CMK (cell line): ENCODE results near the gene HEMGN.
A peak's percentile ranks its signal among the peaks of the same experiment; 100 is the strongest.
"Not testable (repeated sequence)": the region's sequence is repeated elsewhere in the genome, so short reads cannot be mapped to it uniquely, and the experiment has no call there.

ENCODE experiments used
- DNase-seq: peaks from one replicate; pipeline ENCODE4 v3.0.0-alpha.2; 2010; ENCODE audit warnings: low read depth

The HEMGN gene

DNA sequence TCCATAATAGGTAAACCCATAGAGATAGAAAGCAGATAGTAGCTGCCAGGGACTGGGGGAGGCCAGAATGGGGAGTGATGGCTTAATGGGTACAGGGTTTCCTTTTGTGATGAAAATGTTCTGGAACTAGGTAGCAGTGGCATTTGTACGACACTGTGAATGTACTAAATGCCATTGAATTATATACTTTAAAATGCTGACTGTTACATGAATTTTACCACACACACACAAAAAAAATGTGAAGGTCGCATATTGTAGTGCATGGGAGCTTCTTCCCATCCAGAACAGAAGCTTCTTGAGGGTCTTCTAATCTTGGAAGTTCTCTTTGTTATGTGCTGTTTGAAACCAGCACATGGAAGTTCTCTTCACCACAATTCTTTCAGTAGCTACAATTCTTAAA lies 25.3 kb upstream of the HEMGN start:
- no peak for DNase-seq

DNA sequence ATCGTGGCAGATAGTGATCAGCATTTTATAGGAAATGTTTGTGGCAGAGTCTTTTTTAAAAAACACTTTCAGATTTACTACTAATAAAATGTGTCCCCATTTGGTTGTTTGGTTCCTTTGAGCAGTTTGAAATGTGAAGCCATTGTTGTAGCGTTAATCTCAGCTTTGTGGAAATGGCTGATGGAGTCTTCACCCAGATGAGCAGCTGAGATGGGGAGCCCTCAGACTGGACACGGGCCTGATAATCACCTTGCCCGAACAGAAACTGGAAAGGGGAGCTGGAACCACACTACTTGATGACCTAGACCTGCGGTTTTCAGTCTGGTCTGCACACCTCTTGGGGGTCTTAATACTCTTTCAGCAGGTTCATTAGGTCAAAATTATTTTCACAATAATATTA lies 24.6 kb upstream of the HEMGN start:
- DNase-seq, result no peak

DNA sequence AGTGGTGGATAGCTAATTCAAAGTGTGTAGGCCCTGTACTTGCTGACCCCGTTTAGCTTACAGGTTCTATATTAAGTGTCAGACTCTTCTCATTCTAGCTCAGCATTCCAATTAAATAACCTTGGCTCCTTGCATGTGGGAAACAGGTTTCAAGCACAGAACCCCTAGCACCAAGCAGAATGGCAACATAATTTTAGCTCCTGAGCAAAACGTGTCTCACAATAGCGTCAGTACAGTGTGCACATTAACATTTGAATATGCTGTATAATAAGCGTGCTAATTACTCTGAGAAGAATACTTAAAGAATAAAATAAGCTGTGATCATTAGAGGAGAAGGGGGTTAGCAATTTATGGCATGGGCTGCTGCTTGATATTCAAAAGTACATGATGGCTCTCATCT lies 24.2 kb upstream of the HEMGN start:
- no peak for DNase-seq

- no peak for DNase-seq
Observed at GRCh38 chr9:97961361-97961760, 23.4 kb upstream of the HEMGN start.

GRCh38 chr9:97960678-97961328 lies 22.8 kb upstream of the HEMGN start:
- not testable (repeated sequence) for DNase-seq

- DNase-seq, result no peak
Observed at GRCh38 chr9:97959585-97959984, 21.6 kb upstream of the HEMGN start.

DNA sequence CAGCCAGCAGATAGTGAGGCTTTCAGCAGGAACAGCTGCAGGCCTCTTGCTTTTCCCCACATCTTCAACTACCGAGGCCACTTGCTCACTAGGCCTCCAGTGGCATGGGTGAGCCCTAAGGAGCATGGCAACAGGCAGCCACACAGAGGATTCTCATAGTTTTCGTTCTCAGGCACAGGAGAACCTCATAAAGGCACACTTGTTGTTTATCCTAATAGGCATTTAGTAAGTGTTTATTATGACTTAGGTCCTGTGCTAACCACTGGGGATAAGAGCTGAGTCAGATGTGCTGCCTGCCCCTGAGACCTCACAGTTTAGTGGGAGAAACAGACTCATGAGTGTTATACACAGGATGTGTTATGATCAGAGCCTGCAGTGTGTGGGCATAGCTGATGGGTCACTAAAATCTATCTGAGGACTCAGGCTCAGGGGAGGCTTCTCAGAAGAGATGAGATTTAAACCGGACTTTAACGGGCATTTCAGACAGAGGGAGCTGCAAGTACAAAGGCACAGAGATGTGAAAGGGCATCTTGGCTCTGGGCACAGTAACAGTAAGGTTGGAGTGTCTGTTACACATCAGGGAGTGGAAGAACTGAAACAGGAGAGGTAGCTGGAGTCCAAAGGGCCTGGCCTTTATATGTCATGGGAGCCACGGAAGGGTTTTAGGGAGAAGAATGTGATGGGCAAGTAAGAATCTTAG lies 21.0 kb upstream of the HEMGN start:
- no peak for DNase-seq

DNA sequence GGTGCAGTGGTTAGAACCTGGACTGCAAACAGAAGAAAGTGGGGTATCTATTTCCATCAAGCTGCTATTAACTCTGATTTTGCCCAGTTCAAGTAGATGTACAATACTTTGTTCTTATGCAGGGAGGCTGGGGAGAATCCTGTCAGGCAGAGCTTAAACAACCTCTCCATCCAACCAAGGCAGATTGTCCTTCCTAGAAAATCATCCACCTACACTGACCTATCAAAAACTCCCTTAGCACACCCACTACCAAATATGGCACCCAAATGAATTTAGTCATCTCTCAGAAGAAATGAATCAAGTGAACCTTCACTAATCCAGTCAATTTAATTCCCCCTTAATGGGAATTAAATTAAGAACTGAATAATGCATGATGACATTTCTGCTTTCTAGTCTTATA lies 18.4 kb upstream of the HEMGN start:
- no peak for DNase-seq

DNA sequence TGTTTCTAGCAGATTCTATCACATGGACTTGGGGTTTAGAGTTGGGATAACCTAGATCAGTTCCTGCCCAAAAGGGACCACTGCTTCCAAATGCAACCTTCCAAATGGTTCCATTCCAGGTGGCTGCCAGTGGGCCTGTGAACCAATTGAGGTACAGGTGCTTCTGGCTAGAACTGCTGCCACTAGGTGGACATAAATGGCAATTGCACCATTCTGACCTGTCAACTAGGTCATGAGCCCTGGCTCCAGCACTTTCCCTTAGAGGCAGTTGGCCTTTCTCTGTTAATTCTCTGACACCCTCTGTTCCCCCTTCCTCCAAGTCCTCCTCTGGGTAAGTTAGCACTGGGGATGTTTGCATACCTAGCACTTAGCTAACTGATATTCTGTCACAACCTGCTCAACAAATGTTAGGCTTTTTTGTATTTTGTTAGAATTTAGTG lies 16.6 kb upstream of the HEMGN start:
- DNase-seq, result no peak

DNA sequence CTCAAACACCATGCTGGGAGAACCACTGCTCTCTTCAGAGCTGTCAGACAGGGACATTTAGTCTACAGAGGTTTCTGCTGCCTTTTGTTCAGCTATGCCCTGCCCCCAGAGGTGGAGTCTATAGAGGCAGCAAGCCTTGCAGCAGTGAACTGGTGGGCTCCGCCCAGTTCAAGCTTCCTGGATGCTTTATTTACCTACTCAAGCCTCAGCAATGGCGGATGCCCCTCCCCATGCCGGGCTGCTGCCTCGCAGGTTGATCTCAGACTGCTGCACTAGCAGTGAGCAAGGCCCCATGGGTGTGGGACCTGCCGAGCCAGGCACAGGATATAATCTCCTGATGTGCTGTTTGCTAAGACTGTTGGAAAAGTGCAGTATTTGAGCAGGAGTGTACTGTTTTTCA lies 12.9 kb upstream of the HEMGN start:
- DNase-seq, result not testable (repeated sequence)

GRCh38 chr9:97947094-97947493 lies 9.1 kb upstream of the HEMGN start:
- DNase-seq, result not testable (repeated sequence)

- DNase-seq, result not testable (repeated sequence)
Observed at GRCh38 chr9:97945470-97945869, 7.5 kb upstream of the HEMGN start.

DNA sequence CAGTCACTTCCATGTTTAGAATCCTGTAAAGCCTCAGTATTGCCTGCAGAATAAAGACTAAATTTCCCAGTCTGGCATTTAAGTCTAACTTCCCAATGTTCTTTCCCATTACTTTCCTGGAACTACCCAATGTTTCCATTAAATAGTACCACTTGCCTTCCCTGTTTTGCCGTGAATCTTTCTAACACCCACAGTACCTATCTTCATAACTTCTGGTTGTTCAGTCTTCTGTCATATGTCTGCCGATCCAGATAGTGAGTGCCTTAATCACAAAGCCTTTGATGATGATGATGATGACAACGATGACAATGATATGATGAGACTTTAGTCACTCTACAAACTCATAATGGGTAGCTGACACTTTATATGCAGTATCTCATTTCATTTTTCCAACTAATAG lies 6.6 kb upstream of the HEMGN start:
- no peak for DNase-seq

GRCh38 chr9:97943308-97943855 lies 5.4 kb upstream of the HEMGN start:
- peak; percentile 54 for DNase-seq

- no peak for DNase-seq
Observed at GRCh38 chr9:97941323-97941722, 3.4 kb upstream of the HEMGN start.

DNA sequence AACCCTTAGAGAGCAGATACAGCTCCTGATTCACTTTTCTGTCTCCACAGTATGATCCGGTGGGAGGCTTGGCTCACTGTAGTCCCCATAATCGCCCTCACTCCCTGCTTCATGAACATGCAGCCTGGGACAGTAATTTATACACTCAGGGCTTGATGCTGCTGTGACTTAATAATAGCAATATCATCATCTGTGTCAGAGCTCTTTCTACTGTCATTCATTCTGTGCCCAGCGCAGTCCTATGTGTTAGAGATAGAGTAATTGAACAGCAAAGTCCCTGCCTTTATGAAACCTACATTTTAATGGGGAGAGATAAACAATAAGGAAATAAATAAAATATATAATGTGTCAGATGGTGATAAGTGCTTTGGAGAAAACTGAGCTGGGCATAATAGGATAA lies 2.8 kb upstream of the HEMGN start:
- DNase-seq, result no peak

GRCh38 chr9:97940233-97940632 lies 2.3 kb upstream of the HEMGN start:
- no peak for DNase-seq

GRCh38 chr9:97936998-97937397 lies 974 bp downstream of the HEMGN start:
- no peak for DNase-seq

- no peak for DNase-seq
Observed at GRCh38 chr9:97935276-97935675, 2.7 kb downstream of the HEMGN start.

GRCh38 chr9:97934321-97935115 lies 3.5 kb downstream of the HEMGN start:
- DNase-seq, result no peak

- no peak for DNase-seq
Observed at GRCh38 chr9:97933297-97933998, 4.5 kb downstream of the HEMGN start.

- no peak for DNase-seq
Observed at GRCh38 chr9:97930972-97931371, 7.0 kb downstream of the HEMGN start.
